CD4-positive, alpha-beta memory T cell (primary cell): ENCODE measurements around the gene FGF23. TPM values are rescaled to one million over a fixed set of nuclear protein-coding genes. Genes with fewer than 3 reads are reported as not detected.

Experiments
- CTCF ChIA-PET: fragments of 350-600 bp; sonication (Branson Sonifier 250); formaldehyde crosslinking; loops from one replicate; lab custom pipeline; 2021; ENCODE audit warnings: inconsistent platforms; ENCODE audit not compliant: partially characterized antibody; lab: Charles Lee
- POLR2A ChIA-PET: fragments of 350-600 bp; sonication (Branson Sonifier 250); formaldehyde crosslinking; loops from one replicate; lab custom pipeline; 2021; ENCODE audit not compliant: partially characterized antibody; lab: Charles Lee
- DNase-seq, 5 donors: peaks; one replicate each; pipeline versions ENCODE4 v3.0.0 to v3.0.0-alpha.2; 2020 to 2022; ENCODE audit warnings: mixed read lengths in 1 of 5
- H3K27ac ChIP-seq: one replicate; pipeline ENCODE4 v1.7.0; 2013; ENCODE audit warnings: low read depth, low read length
- H3K27me3 ChIP-seq: 2 replicates; pipeline ENCODE4 v1.7.0; 2013; ENCODE audit warnings: mild to moderate bottlenecking, low read length, moderate library complexity; ENCODE audit not compliant: insufficient read depth
- H3K36me3 ChIP-seq: 2 replicates; pipeline ENCODE4 v1.7.0; 2013; ENCODE audit warnings: mild to moderate bottlenecking, low read length, moderate library complexity; ENCODE audit not compliant: insufficient read depth
- H3K4me1 ChIP-seq: 2 replicates; pipeline ENCODE4 v1.7.0; 2013; ENCODE audit warnings: mild to moderate bottlenecking, low read length, moderate library complexity; ENCODE audit not compliant: insufficient read depth
- H3K4me3 ChIP-seq, 2 donors: one replicate each; pipeline ENCODE4 v1.7.0; 2013; ENCODE audit warnings: low read length in 2 of 2, mild to moderate bottlenecking in 1 of 2
- H3K9me3 ChIP-seq, 2 donors: one replicate each; pipeline ENCODE4 v1.7.0; 2013; ENCODE audit warnings: low read length in 2 of 2, control low read depth in 1 of 2; ENCODE audit not compliant: control insufficient read depth in 1 of 2
- H3K27ac Mint-ChIP-seq, 7 donors: one replicate each; pipeline ENCODE4 v1.8.0; 2020 to 2021; ENCODE audit warnings: mixed read lengths in 7 of 7, mild to moderate bottlenecking in 6 of 7, inconsistent platforms in 3 of 7, moderate library complexity in 3 of 7
- H3K27me3 Mint-ChIP-seq, 2 donors: one replicate each; pipeline ENCODE4 v1.8.0; 2020 to 2021; ENCODE audit warnings: mixed read lengths in 2 of 2
- H3K36me3 Mint-ChIP-seq, 2 donors: one replicate each; pipeline ENCODE4 v1.8.0; 2020 to 2021; ENCODE audit warnings: mixed read lengths in 2 of 2, inconsistent platforms in 1 of 2, mild to moderate bottlenecking in 1 of 2
- H3K4me1 Mint-ChIP-seq, 4 donors: one replicate each; pipeline ENCODE4 v1.8.0; 2020 to 2021; ENCODE audit warnings: mixed read lengths in 4 of 4, mild to moderate bottlenecking in 1 of 4
- H3K4me3 Mint-ChIP-seq, 8 donors: one replicate each; pipeline ENCODE4 v1.8.0; 2020 to 2021; ENCODE audit warnings: mixed read lengths in 8 of 8, mild to moderate bottlenecking in 7 of 8, moderate library complexity in 6 of 8, inconsistent platforms in 3 of 8
- H3K9me3 Mint-ChIP-seq, 8 donors: one replicate each; pipeline ENCODE4 v1.8.0; 2020 to 2021; ENCODE audit warnings: mixed read lengths in 8 of 8, mild to moderate bottlenecking in 5 of 8, inconsistent platforms in 3 of 8, moderate library complexity in 1 of 8
- intact Hi-C: fragments of 100-400 bp; cut with micrococcal nuclease; formaldehyde crosslinking; loops from one replicate; pipeline ENCODE4 v1.15.1; 2023
- polyA plus RNA-seq, 2 donors: library from polyadenylated mRNA; unstranded; fragments of 300-500 nt; fragmentation: Illumina TruSeq; gene quantifications; one replicate each; pipeline ENCODE4 v1.2.3, GENCODE V29; 2021
- total RNA-seq, 2 experiments: library from RNA; stranded (reverse); gene quantifications; one replicate each; pipeline ENCODE4 v1.2.3, GENCODE V29; 2021

Gene FGF23
- total RNA-seq (not detected), polyA plus RNA-seq (not detected)

- POLR2A ChIA-PET = no interaction called here
- CTCF ChIA-PET = no interaction called here
- intact Hi-C loops = no loop called here
These were observed at the start of gene FGF23 for GRCh38 chr12:4379405-4379804. FGF23 (minus strand) TSS chr12:4379712; CDS start chr12:4379582, 130 bp downstream.

GRCh38 chr12:4424422-4424821 lies 44.9 kb upstream of the FGF23 start:
- no peaks in the 10 kb centered on the region for H3K9me3 ChIP-seq
- H3K4me1 ChIP-seq = no peaks in the 10 kb centered on the region
- no peaks in the 10 kb centered on the region for H3K27me3 ChIP-seq
- H3K9me3 Mint-ChIP-seq = no peaks in the 10 kb centered on the region
- H3K27me3 Mint-ChIP-seq = peaks cover 0 to 1% of the 10 kb centered on the region in 2 donors
- ChIA-PET POLR2A (no interaction called here), CTCF (interaction anchor here (1.5 to 5.7 kb wide), 3 partner anchors 9 to 102 kb away, joined by 4 to 86 read pairs (median 4); no protein-coding TSS in a partner anchor)
- H3K36me3 ChIP-seq = no peaks in the 10 kb centered on the region
- no peak for DNase-seq
- no peak overlapping the region for H3K27ac ChIP-seq
- H3K4me3 Mint-ChIP-seq = no peak overlapping the region
- no peak overlapping the region for H3K27ac Mint-ChIP-seq
- intact Hi-C loops = loop anchor here (5.0 kb wide), 1 partner anchor 333 kb away; no protein-coding TSS in a partner anchor
- no peak overlapping the region for H3K4me3 ChIP-seq
- H3K36me3 Mint-ChIP-seq = no peaks in the 10 kb centered on the region
- H3K4me1 Mint-ChIP-seq = peaks cover 0 to 1% (median 0%) of the 10 kb centered on the region in 4 donors

More at GRCh38 chr12:4379405-4379804, at the start of gene FGF23:
- H3K27me3 ChIP-seq = no peaks in the 10 kb centered on the region
- no peak within 1 kb of the TSS for H3K27ac Mint-ChIP-seq
- no peaks in the 10 kb centered on the region for H3K4me1 ChIP-seq
- no peak within 1 kb of the TSS for H3K27ac ChIP-seq
- H3K4me3 Mint-ChIP-seq = no peak within 1 kb of the TSS
- no peaks in the 10 kb centered on the region for H3K4me1 Mint-ChIP-seq
- no peak within 1 kb of the TSS for H3K4me3 ChIP-seq
- H3K9me3 Mint-ChIP-seq = peaks cover 0 to 1% (median 0%) of the 10 kb centered on the region in 8 donors
- no peak for DNase-seq
- H3K9me3 ChIP-seq = no peaks in the 10 kb centered on the region
- no peaks in the 10 kb centered on the region for H3K36me3 ChIP-seq
- no peaks in the 10 kb centered on the region for H3K36me3 Mint-ChIP-seq
- peaks cover 6 to 7% of the 10 kb centered on the region in 2 donors for H3K27me3 Mint-ChIP-seq

- Histone ChIP-seq H3K27me3 (no peaks in the 10 kb centered on the region), H3K4me1 (no peaks in the 10 kb centered on the region), H3K27ac (no peak overlapping the region), H3K4me3 (no peak overlapping the region), H3K9me3 (no peaks in the 10 kb centered on the region), H3K36me3 (no peaks in the 10 kb centered on the region)
- ChIA-PET CTCF (interaction anchor here (1.3 to 5.7 kb wide), 7 partner anchors 8 to 102 kb away, joined by 3 to 86 read pairs (median 4); no protein-coding TSS in a partner anchor), POLR2A (no interaction called here)
- no peak for DNase-seq
- Mint-ChIP-seq H3K36me3 (no peaks in the 10 kb centered on the region), H3K27ac (peak overlapping the region in 1 of 7 donors; percentile 77), H3K9me3 (no peaks in the 10 kb centered on the region), H3K27me3 (peaks cover 0 to 1% of the 10 kb centered on the region in 2 donors), H3K4me1 (peaks cover 0 to 1% (median 0%) of the 10 kb centered on the region in 4 donors), H3K4me3 (no peak overlapping the region)
- intact Hi-C loops = loop anchor here (5.0 kb wide), 1 partner anchor 334 kb away; no protein-coding TSS in a partner anchor
These were observed 44.1 kb upstream of the FGF23 start for GRCh38 chr12:4423528-4424195.

GRCh38 chr12:4422985-4423384 lies 43.5 kb upstream of the FGF23 start:
- no peaks in the 10 kb centered on the region for H3K9me3 Mint-ChIP-seq
- peaks cover 0 to 1% (median 0%) of the 10 kb centered on the region in 4 donors for H3K4me1 Mint-ChIP-seq
- H3K27me3 ChIP-seq = no peaks in the 10 kb centered on the region
- H3K36me3 Mint-ChIP-seq = no peaks in the 10 kb centered on the region
- ChIA-PET CTCF (interaction anchor here (1.3 to 5.7 kb wide), 7 partner anchors 8 to 103 kb away, joined by 3 to 86 read pairs (median 4); no protein-coding TSS in a partner anchor), POLR2A (no interaction called here)
- intact Hi-C loops = loop anchor here (5.0 kb wide), 1 partner anchor 334 kb away; no protein-coding TSS in a partner anchor
- no peak for DNase-seq
- no peak overlapping the region for H3K27ac ChIP-seq
- H3K4me1 ChIP-seq = no peaks in the 10 kb centered on the region
- no peak overlapping the region for H3K4me3 Mint-ChIP-seq
- peaks cover 1% of the 10 kb centered on the region in 2 donors for H3K27me3 Mint-ChIP-seq
- no peak overlapping the region for H3K4me3 ChIP-seq
- H3K36me3 ChIP-seq = no peaks in the 10 kb centered on the region
- no peak overlapping the region for H3K27ac Mint-ChIP-seq
- H3K9me3 ChIP-seq = no peaks in the 10 kb centered on the region

GRCh38 chr12:4421590-4422031 lies 42.1 kb upstream of the FGF23 start:
- Mint-ChIP-seq H3K9me3 (no peaks in the 10 kb centered on the region), H3K27me3 (peaks cover 5 to 6% of the 10 kb centered on the region in 2 donors), H3K4me1 (peaks cover 0 to 1% (median 0%) of the 10 kb centered on the region in 4 donors), H3K36me3 (no peaks in the 10 kb centered on the region), H3K4me3 (no peak overlapping the region), H3K27ac (peak overlapping the region in 1 of 7 donors; percentile 38)
- Histone ChIP-seq H3K27ac (no peak overlapping the region), H3K36me3 (no peaks in the 10 kb centered on the region), H3K9me3 (no peaks in the 10 kb centered on the region), H3K4me3 (no peak overlapping the region), H3K4me1 (no peaks in the 10 kb centered on the region), H3K27me3 (no peaks in the 10 kb centered on the region)
- DNase-seq = peak in 4 of 5 donors; percentile 42 to 57 (median 46)
- intact Hi-C loops = loop anchor here (1.0 to 5.0 kb wide), 3 partner anchors 85 to 336 kb away; no protein-coding TSS in a partner anchor
- POLR2A ChIA-PET = no interaction called here
- CTCF ChIA-PET = interaction anchor here (0.7 to 5.7 kb wide), 13 partner anchors 10 to 110 kb away, joined by 3 to 86 read pairs (median 4); no protein-coding TSS in a partner anchor

GRCh38 chr12:4420138-4420670 lies 40.7 kb upstream of the FGF23 start:
- Mint-ChIP-seq H3K4me3 (no peak overlapping the region), H3K36me3 (no peaks in the 10 kb centered on the region), H3K4me1 (peaks cover 3 to 6% (median 5%) of the 10 kb centered on the region in 4 donors), H3K9me3 (no peaks in the 10 kb centered on the region), H3K27me3 (peaks cover 9 to 12% of the 10 kb centered on the region in 2 donors), H3K27ac (no peak overlapping the region)
- Histone ChIP-seq H3K36me3 (no peaks in the 10 kb centered on the region), H3K27ac (no peak overlapping the region), H3K4me1 (peaks cover 3% of the 10 kb centered on the region), H3K9me3 (no peaks in the 10 kb centered on the region), H3K4me3 (no peak overlapping the region), H3K27me3 (no peaks in the 10 kb centered on the region)
- intact Hi-C loops = loop anchor here (5.0 kb wide), 1 partner anchor 337 kb away; no protein-coding TSS in a partner anchor
- CTCF ChIA-PET = interaction anchor here (0.5 to 5.7 kb wide), 17 partner anchors 8 to 536 kb away, joined by 3 to 86 read pairs (median 4); no protein-coding TSS in a partner anchor
- no peak for DNase-seq
- POLR2A ChIA-PET = no interaction called here

GRCh38 chr12:4418913-4419312 lies 39.4 kb upstream of the FGF23 start:
- peaks cover 6% of the 10 kb centered on the region for H3K4me1 ChIP-seq
- no peaks in the 10 kb centered on the region for H3K27me3 ChIP-seq
- Mint-ChIP-seq H3K27ac (no peak overlapping the region), H3K4me3 (no peak overlapping the region), H3K9me3 (no peaks in the 10 kb centered on the region), H3K36me3 (no peaks in the 10 kb centered on the region), H3K4me1 (peaks cover 3 to 10% (median 8%) of the 10 kb centered on the region in 4 donors), H3K27me3 (peaks cover 9 to 13% of the 10 kb centered on the region in 2 donors)
- intact Hi-C loops = no loop called here
- H3K27ac ChIP-seq = no peak overlapping the region
- CTCF ChIA-PET = no interaction called here
- POLR2A ChIA-PET = no interaction called here
- no peak for DNase-seq
- no peaks in the 10 kb centered on the region for H3K36me3 ChIP-seq
- no peak overlapping the region for H3K4me3 ChIP-seq
- no peaks in the 10 kb centered on the region for H3K9me3 ChIP-seq
